C4-2B (cell line): ENCODE results near the gene ATL2.
"Not testable (repeated sequence)": the region's sequence is repeated elsewhere in the genome, so short reads cannot be mapped to it uniquely, and the experiment has no call there.

Source experiments
- ZFX ChIP-seq: fragments of 450-650 bp; IDR thresholded peaks from 2 replicates; pipeline ENCODE4 v1.6.1; 2017
- TF ChIP-seq, protein P1 (sequence below): fragments of 450-650 bp; conservative IDR thresholded peaks from 2 replicates; pipeline ENCODE4 v1.5.1; 2017; ENCODE audit warnings: mild to moderate bottlenecking

DNA sequence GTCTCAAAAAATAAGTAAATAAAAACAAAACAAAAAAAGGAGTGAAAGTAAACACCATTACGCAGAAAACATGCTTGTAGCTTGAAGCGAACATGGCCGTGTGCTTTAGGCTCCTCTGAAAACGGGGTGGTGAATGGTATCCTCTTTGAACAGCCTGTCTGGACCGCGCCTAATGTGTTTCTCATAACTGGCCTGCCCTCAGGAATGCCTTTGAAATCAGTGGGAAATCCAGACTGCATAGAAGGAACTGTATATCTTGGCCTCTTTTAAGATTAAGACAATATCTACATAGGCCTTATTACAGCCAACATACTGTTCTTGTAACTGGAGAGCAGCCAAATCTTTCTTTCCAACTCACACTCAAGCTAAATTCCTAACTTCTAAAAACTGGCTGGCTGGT, 6.7 kb upstream of the ATL2 start:
- TF ChIP-seq, protein P1, sequence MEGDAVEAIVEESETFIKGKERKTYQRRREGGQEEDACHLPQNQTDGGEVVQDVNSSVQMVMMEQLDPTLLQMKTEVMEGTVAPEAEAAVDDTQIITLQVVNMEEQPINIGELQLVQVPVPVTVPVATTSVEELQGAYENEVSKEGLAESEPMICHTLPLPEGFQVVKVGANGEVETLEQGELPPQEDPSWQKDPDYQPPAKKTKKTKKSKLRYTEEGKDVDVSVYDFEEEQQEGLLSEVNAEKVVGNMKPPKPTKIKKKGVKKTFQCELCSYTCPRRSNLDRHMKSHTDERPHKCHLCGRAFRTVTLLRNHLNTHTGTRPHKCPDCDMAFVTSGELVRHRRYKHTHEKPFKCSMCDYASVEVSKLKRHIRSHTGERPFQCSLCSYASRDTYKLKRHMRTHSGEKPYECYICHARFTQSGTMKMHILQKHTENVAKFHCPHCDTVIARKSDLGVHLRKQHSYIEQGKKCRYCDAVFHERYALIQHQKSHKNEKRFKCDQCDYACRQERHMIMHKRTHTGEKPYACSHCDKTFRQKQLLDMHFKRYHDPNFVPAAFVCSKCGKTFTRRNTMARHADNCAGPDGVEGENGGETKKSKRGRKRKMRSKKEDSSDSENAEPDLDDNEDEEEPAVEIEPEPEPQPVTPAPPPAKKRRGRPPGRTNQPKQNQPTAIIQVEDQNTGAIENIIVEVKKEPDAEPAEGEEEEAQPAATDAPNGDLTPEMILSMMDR, result not testable (repeated sequence)
- TF ChIP-seq ZFX, result not testable (repeated sequence)
